Activated CD8-positive, alpha-beta memory T cell treated with anti-CD3 and anti-CD28 coated beads, Interleukin-2, amount 10 ng/mL, durations not matched to agents 7 days and 5 days (primary cell): ENCODE data around the gene EMP3. TPM values are rescaled to one million over a fixed set of nuclear protein-coding genes. Genes with fewer than 3 reads are reported as not detected.
A peak's percentile ranks its signal among the peaks of the same experiment; 100 is the strongest.
"Not testable (repeated sequence)": the region's sequence is repeated elsewhere in the genome, so short reads cannot be mapped to it uniquely, and the experiment has no call there.

Experiments
- ATAC-seq: fragments of 150-1000 bp; cut with Tn5 transposase; one replicate; pipeline ENCODE4 v1.10.0; 2021; ENCODE audit warnings: moderate library complexity
- CTCF ChIA-PET: fragments of 350-600 bp; sonication (Branson Sonifier 250); formaldehyde crosslinking; loops from one replicate; lab custom pipeline; 2021; ENCODE audit warnings: antibody characterized with exemption; lab: Charles Lee
- DNase-seq: peaks from one replicate; pipeline ENCODE4 v3.0.0-alpha.2; 2020
- H3K27ac Mint-ChIP-seq: one replicate; pipeline ENCODE4 v1.8.0; 2021; ENCODE audit warnings: mild to moderate bottlenecking, mixed read lengths
- H3K27me3 Mint-ChIP-seq: one replicate; pipeline ENCODE4 v1.8.0; 2021; ENCODE audit warnings: mixed read lengths
- H3K36me3 Mint-ChIP-seq: one replicate; pipeline ENCODE4 v1.8.0; 2021; ENCODE audit warnings: mild to moderate bottlenecking, mixed read lengths
- H3K4me1 Mint-ChIP-seq: one replicate; pipeline ENCODE4 v1.8.0; 2021; ENCODE audit warnings: mixed read lengths
- H3K4me3 Mint-ChIP-seq: one replicate; pipeline ENCODE4 v1.8.0; 2021; ENCODE audit warnings: mild to moderate bottlenecking, moderate library complexity, mixed read lengths
- H3K9me3 Mint-ChIP-seq: one replicate; pipeline ENCODE4 v1.8.0; 2022; ENCODE audit warnings: low read depth, mixed read lengths
- total RNA-seq, 2 experiments: library from RNA; stranded (reverse); gene quantifications; one replicate each; pipeline ENCODE4 v1.2.3, GENCODE V29; 2021

The EMP3 gene
- total RNA-seq, 2 experiments from 2014 or later, result 291 to 294 TPM

DNA sequence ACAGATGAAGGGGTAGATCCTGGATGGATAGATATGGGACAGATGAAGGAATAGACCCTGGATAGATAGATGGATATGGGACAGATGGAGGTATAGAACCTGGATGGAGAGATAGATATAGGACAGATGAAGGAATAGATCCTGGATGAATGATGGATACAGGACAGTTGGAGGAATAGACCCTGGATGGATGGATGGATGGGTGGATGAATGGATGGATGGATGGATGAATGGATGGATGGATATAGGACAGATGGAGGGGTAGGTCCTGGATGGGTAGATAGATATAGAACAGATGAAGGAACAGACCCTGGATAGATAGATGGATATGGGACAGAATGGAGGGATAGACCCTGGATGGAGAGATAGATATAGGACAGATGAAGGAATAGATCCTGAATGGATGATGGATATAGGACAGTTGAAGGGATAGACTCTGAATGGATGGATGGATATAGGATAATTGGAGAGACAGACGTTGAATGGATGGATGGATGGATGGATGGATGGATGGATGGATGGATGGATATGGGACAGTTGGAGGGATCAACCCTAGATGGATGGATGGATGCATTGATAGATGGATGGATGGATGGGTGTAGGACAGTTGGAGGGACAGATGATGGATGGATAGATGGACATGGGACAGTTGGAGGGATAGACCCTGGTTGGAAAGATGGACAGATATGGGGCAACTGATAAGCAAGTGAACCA lies 23.3 kb upstream of the EMP3 start:
- no peaks in the 10 kb centered on the region for H3K4me1 Mint-ChIP-seq
- CTCF ChIA-PET, result no interaction called here
- no peaks in the 10 kb centered on the region for H3K9me3 Mint-ChIP-seq

DNA sequence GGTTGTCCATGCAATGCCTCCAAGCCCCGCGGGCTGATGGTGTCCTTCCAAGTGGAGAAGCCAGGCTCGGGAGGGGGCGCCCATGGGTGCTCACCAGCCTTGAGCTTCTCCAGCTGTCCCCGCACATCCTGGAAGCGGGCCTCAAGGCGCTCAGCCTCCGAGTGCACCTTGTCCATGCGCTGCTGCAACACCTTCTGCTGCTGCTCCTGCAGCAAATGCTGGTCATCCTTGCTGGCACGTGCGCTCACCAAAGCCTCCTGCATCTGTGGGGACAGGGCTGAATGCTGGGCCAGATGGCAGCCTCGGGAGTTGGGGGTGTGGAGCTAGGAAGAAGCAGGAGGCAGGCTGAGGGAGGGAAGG lies 22.8 kb upstream of the EMP3 start:
- Mint-ChIP-seq H3K9me3 (no peaks in the 10 kb centered on the region), H3K4me3 (no peak overlapping the region), H3K27me3 (peaks cover 5% of the 10 kb centered on the region), H3K27ac (no peak overlapping the region), H3K4me1 (no peaks in the 10 kb centered on the region), H3K36me3 (no peaks in the 10 kb centered on the region)
- CTCF ChIA-PET, result no interaction called here
- ATAC-seq (no peak), DNase-seq (no peak)

More for the DNA sequence above, 23.3 kb upstream of the EMP3 start:
- H3K4me3 Mint-ChIP-seq, result no peak overlapping the region
- ATAC-seq (no peak), DNase-seq (no peak)
- no peak overlapping the region for H3K27ac Mint-ChIP-seq
- peaks cover 5% of the 10 kb centered on the region for H3K27me3 Mint-ChIP-seq
- H3K36me3 Mint-ChIP-seq, result no peaks in the 10 kb centered on the region

DNA sequence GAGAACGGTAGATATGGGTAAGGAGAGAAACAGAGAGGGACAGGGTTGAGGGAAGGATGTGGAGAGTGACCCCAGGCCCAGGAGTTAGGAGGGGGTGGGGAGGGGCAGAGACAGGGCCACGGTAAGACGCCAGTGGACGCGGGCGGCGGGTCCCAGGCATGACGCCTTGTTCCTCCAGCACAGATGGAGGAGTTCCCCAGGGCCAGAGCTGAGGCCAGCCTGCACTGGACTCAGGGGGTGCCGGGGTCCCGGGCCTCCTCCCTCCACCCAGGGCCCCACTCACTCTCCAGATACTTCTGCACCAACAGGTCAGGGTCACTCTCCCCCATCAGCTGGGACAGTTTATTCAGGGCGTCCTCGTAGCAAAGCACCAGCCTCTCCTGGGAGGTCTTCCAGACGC lies 22.0 kb upstream of the EMP3 start:
- ATAC-seq, result no peak
- H3K4me1 Mint-ChIP-seq, result no peaks in the 10 kb centered on the region
- H3K4me3 Mint-ChIP-seq, result no peak overlapping the region
- no peak overlapping the region for H3K27ac Mint-ChIP-seq
- peaks cover 5% of the 10 kb centered on the region for H3K27me3 Mint-ChIP-seq
- H3K9me3 Mint-ChIP-seq, result no peaks in the 10 kb centered on the region
- DNase-seq, result no peak
- CTCF ChIA-PET, result no interaction called here
- H3K36me3 Mint-ChIP-seq, result no peaks in the 10 kb centered on the region

DNA sequence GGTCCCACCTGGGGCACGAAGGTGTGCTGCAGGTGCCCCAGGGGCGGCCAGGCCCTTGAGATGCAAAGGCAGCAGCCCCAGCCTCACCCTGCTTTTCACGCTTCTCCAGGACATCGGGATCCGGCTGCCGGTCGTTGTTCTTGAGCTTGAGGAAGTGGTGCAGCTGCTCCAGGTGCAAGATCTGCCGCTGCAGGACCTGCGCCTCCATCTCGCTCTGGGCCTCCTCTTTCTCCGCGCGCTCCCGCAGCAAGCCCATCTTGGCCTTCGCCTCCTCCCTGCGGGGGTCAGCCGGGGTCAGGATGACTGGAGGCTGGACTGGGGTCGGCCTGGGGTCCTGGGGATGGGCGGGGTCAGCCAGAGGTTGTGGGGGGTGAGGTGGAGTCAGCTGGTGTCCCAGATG lies 21.5 kb upstream of the EMP3 start:
- DNase-seq (no peak), ATAC-seq (no peak)
- H3K9me3 Mint-ChIP-seq, result no peaks in the 10 kb centered on the region
- no peaks in the 10 kb centered on the region for H3K4me1 Mint-ChIP-seq
- no peak overlapping the region for H3K4me3 Mint-ChIP-seq
- peaks cover 5% of the 10 kb centered on the region for H3K27me3 Mint-ChIP-seq
- no peak overlapping the region for H3K27ac Mint-ChIP-seq
- CTCF ChIA-PET, result interaction anchor here (1.1 kb wide), 1 partner anchor 14 kb away, joined by 3 read pairs; no protein-coding TSS in a partner anchor
- H3K36me3 Mint-ChIP-seq, result no peaks in the 10 kb centered on the region

DNA sequence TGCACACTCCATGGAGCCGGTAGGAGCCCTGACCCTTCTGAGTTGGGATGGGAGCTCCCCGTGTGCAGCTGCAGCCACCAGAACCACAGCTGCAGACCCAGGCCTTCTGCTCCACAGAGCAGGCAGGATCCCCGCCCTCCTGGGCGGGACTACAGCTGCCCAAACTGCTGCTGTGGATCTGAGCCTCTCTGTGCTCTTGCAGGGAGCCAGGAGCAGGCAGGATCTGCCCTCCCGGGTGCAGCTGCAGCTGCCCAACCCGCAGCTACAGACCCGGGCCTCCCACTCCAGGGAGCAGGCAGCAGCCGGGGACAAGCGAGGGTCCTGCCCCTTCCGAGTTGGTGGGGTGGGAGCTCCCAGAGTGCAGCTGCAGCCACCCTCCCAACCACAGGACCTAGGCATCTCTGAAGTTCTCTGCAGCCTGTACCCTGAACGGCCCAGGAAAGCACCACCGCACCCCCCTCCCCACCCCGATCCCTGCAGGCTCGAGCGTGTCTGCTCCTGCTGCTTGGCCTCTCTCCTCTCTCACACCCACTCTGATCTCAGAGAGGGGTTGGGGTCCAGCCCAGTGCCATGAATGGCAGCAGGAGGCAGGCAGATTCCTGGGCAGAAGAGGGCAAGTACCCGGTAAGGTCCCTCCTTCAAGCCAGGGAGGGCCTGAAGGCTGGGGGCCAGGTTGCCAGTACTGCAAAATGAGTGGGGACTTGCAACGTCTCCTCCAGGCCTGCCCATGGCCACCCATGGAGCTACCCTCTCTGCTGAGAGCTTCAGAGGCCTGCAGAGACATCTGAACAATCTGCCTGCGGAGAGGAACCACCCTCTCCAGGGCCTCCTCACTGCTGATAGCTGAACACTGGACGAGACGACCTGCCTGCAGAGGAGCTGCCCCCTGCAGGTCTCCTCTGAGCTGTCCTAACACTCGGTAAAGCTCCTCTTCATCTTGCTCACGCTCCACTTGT lies 16.4 kb upstream of the EMP3 start:
- no peaks in the 10 kb centered on the region for H3K36me3 Mint-ChIP-seq
- ATAC-seq (no peak), DNase-seq (no peak)
- H3K27me3 Mint-ChIP-seq, result peaks cover 5% of the 10 kb centered on the region
- no peaks in the 10 kb centered on the region for H3K9me3 Mint-ChIP-seq
- CTCF ChIA-PET, result interaction anchor here (1.2 to 1.6 kb wide), 4 partner anchors 9 to 54 kb away, joined by 3 to 6 read pairs (median 4); no protein-coding TSS in a partner anchor
- no peak overlapping the region for H3K27ac Mint-ChIP-seq
- no peaks in the 10 kb centered on the region for H3K4me1 Mint-ChIP-seq
- no peak overlapping the region for H3K4me3 Mint-ChIP-seq

DNA sequence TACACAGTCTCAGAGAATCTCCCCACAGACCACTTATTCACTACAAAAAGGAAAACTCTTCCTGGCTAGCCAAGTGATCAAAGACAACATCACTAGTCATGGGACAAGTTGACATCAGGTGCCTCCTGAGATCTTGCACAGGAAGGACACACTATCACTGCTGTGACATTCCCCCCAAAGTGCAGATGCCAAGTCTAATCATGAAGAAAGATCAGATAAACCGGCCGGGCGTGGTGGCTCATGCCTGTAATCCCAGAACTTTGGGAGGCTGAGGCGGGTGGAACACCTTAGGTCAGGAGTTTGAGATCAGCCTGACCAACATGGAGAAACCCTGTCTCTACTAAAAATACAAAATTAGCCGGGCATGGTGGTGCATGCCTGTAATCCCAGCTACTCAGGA lies 15.6 kb upstream of the EMP3 start:
- H3K9me3 Mint-ChIP-seq, H3K27me3 Mint-ChIP-seq, H3K4me1 Mint-ChIP-seq, H3K36me3 Mint-ChIP-seq, DNase-seq, ATAC-seq, H3K4me3 Mint-ChIP-seq, H3K27ac Mint-ChIP-seq: not testable (repeated sequence)
- CTCF ChIA-PET, result interaction anchor here (1.6 kb wide), 1 partner anchor 53 kb away, joined by 3 read pairs; no protein-coding TSS in a partner anchor

DNA sequence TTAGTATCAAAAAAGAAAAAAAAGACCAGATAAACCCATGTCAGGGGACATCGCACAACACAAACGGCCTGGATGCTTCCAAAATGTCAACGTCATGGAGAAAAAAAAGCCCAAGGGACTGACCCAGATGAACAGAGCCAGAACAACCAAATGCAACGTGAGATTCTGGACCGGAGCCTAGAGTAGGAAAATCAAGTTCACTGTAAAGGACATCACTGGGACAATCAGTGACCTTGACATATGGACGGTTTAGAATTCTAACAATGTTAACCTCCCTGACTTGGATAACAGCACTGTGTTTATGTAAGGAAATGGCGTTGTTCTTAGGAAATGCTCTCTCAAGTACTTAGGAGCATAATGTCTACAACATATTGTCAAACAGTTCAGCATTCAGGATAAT lies 15.1 kb upstream of the EMP3 start:
- no peaks in the 10 kb centered on the region for H3K36me3 Mint-ChIP-seq
- no peak overlapping the region for H3K4me3 Mint-ChIP-seq
- CTCF ChIA-PET, result no interaction called here

DNA sequence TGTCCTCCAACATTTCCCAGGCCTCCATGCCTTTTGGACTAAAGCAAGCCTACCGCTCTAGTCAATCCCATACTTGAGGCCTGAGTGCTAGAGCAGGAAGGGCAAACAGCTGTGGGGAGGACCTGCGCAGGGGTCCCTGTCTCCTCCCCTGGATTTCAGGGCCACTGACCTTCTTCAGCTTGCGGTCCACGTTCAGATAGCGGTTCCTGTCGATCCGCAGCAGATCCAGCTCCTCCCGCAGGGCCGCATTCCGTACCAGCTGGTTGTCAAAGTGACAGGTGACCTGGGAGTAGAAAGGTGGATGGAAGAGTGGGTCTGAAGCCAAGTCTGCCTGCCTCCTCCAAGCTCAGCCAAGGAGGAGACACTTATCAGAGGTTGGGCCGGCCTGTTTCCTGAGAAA lies 14.0 kb upstream of the EMP3 start:
- DNase-seq, result no peak
- no peak overlapping the region for H3K4me3 Mint-ChIP-seq

More for the DNA sequence above, 15.1 kb upstream of the EMP3 start:
- Mint-ChIP-seq H3K4me1 (no peaks in the 10 kb centered on the region), H3K27ac (no peak overlapping the region), H3K27me3 (no peaks in the 10 kb centered on the region), H3K9me3 (no peaks in the 10 kb centered on the region)
- ATAC-seq (no peak), DNase-seq (no peak)

DNA sequence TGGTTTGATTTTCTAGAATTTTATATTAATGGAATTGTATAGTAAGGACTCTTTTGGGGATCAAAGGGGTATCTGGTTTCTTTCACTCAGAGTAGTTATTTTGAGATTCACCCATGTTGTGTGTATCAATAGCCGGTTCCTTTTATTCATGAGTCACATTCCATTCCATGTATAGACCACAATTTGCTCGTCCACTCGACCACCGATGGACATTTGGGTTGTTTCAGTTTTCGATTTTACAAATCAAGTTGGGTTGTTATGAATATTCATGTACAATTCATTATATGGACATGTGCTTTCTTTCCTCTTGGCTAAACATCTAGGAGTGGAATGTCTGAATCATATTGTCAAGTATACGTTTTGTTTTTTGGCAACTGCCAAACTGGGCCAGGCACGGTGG lies 9.6 kb upstream of the EMP3 start:
- Mint-ChIP-seq H3K4me3 (no peak overlapping the region), H3K36me3 (no peaks in the 10 kb centered on the region), H3K27me3 (no peaks in the 10 kb centered on the region), H3K9me3 (no peaks in the 10 kb centered on the region), H3K27ac (no peak overlapping the region), H3K4me1 (peaks cover 12% of the 10 kb centered on the region)
- CTCF ChIA-PET, result interaction anchor here (1.9 to 12.8 kb wide), 2 partner anchors 17 to 31 kb away, joined by 7 to 390 read pairs; no protein-coding TSS in a partner anchor
- no peak for ATAC-seq
- DNase-seq, result no peak

More for the DNA sequence above, 14.0 kb upstream of the EMP3 start:
- Mint-ChIP-seq H3K9me3 (no peaks in the 10 kb centered on the region), H3K27ac (no peak overlapping the region), H3K4me1 (peaks cover 2% of the 10 kb centered on the region), H3K36me3 (no peaks in the 10 kb centered on the region), H3K27me3 (no peaks in the 10 kb centered on the region)
- ATAC-seq, result no peak
- CTCF ChIA-PET, result interaction anchor here (1.5 to 2.2 kb wide), 2 partner anchors 22 to 40 kb away, joined by 4 to 8 read pairs; no protein-coding TSS in a partner anchor

DNA sequence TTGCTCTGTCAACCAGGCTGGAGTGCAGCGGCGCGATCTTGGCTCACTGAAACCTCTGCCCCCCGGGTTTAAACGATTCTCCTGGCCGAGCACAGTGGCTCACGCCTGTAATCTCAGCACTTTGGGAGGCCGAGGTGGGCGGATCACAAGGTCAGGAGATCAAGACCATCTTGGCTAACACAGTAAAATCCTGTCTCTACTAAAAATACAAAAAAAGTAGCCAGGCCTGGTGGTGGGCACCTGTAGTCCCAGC lies 7.7 kb upstream of the EMP3 start:
- not testable (repeated sequence) for ATAC-seq, H3K9me3 Mint-ChIP-seq, H3K4me3 Mint-ChIP-seq, DNase-seq, H3K27ac Mint-ChIP-seq, H3K36me3 Mint-ChIP-seq, H3K27me3 Mint-ChIP-seq
- CTCF ChIA-PET, result interaction anchor here (0.7 to 12.8 kb wide), 10 partner anchors 9 to 188 kb away, joined by 3 to 390 read pairs (median 4); partner anchors contain the start of gene KDELR1
- H3K4me1 Mint-ChIP-seq, result peaks cover 27% of the 10 kb centered on the region

DNA sequence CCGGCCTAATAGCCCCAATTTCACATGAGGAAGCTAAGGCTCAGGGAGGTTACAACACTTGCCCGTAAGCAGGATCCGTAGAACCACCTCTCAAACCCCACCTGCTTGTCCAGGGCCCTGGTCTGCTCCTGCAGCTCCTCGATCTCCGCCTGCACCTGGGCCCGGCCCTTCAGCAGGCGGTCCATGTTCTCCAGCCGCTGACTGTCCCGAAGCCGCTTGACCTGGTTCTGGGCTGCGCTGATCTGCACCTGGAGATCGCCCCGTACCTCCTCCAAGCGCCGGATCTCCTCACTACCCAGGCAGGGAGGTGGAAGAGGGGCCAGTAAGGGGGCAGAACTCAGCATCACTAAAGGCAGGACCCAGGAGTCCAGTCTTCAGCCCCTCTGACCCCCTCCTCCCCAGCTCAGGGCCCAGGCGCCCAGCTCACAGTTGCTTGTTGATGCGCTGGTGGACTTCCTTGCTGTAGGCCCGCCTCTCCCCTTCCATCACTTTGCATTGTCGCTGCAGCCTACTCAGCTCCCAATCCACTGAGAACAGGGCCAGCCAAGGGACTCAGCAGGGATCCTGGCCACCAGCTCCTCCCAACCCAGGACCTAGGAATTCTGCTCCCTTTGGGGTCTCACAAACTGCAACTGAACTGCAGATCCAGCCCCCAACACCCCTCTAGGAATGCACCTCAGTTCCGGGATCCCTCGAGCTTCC lies 6.9 kb upstream of the EMP3 start:
- ATAC-seq (no peak), DNase-seq (no peak)
- CTCF ChIA-PET, result interaction anchor here (0.7 to 12.8 kb wide), 12 partner anchors 10 to 266 kb away, joined by 3 to 390 read pairs (median 4); partner anchors contain the start of gene KDELR1
- H3K4me1 Mint-ChIP-seq, result peaks cover 34% of the 10 kb centered on the region
- no peaks in the 10 kb centered on the region for H3K27me3 Mint-ChIP-seq
- no peaks in the 10 kb centered on the region for H3K9me3 Mint-ChIP-seq
- H3K4me3 Mint-ChIP-seq, result no peak overlapping the region
- no peak overlapping the region for H3K27ac Mint-ChIP-seq
- H3K36me3 Mint-ChIP-seq, result peaks cover under 1% of the 10 kb centered on the region

DNA sequence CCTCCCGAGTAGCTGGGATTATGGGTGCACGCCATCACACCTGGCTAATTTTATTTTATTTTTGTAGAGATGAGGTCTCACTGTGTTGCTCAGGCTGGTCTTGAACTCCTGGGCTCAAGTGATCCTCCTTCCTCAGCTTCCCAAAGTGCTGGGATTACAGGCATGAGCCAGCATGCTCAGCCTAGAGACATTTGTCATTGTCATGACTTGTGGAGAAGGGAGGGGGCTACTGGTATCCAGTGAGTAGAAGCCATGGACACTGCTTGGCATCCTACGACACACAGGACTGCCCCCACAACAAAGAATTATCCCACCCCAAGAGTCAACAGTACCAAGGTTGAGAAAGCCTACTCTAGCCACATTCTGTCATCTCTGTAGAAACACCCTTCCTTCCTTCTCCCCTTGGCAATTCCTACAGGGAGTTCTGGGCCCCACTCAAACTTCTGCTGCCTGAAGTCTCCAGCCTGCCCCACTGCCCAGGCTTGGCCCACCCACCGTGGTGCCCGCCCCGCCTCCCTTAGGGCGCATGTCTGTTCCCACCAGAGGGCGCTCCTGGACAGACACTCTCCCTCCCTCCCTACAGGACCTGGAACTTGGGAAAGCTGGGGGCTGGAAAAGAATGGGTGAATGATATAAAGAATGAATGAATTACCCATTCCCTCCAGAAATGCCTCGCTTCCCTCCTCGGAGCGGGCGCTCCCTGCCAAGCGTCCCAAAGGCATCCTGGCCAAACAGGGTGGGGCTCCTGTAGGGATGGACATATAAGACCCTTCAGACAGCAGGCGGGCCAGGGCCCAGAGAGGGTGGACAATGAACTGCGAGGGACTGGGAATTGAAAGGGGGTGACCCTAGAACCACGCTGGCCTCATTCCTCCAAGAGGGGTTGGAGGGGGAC lies 5.5 kb upstream of the EMP3 start:
- peak; percentile 24 for ATAC-seq
- CTCF ChIA-PET, result interaction anchor here (0.6 to 12.8 kb wide), 4 partner anchors 13 to 265 kb away, joined by 3 to 390 read pairs (median 4); no protein-coding TSS in a partner anchor
- peak overlapping the region; percentile 13 for H3K4me3 Mint-ChIP-seq

More for the DNA sequence above, 5.5 kb upstream of the EMP3 start:
- Mint-ChIP-seq H3K4me1 (peaks cover 46% of the 10 kb centered on the region), H3K27me3 (no peaks in the 10 kb centered on the region), H3K36me3 (peaks cover 3% of the 10 kb centered on the region), H3K9me3 (no peaks in the 10 kb centered on the region), H3K27ac (peak overlapping the region; percentile 70)
- peak; percentile 87 for DNase-seq
